PFSK-1 (cell line): ENCODE measurements around the gene IL17B.

ENCODE experiments used
- FOXP2 ChIP-seq: optimal IDR thresholded peaks from 2 replicates; pipeline ENCODE3; 2011; ENCODE audit warnings: borderline replicate concordance, control low read depth, inconsistent platforms; ENCODE audit not compliant: insufficient read depth; ENCODE audit errors: extremely low read length, extremely low read depth
- POLR2AphosphoS5 ChIP-seq: IDR thresholded peaks from 2 replicates; pipeline ENCODE4 v1.6.1; 2012; ENCODE audit warnings: low read depth, mild to moderate bottlenecking, control low read depth, low read length, moderate library complexity
- SIN3A ChIP-seq: IDR thresholded peaks from 2 replicates; pipeline ENCODE4 v1.6.1; 2012; ENCODE audit warnings: mild to moderate bottlenecking, low read length, moderate library complexity, borderline replicate concordance; ENCODE audit not compliant: insufficient read depth
- TAF1 ChIP-seq: IDR thresholded peaks from 2 replicates; pipeline ENCODE4 v1.6.1; 2012; ENCODE audit warnings: low read length, control low read depth, borderline replicate concordance; ENCODE audit not compliant: insufficient read depth
- TF ChIP-seq, protein P1 (sequence below), 2 experiments: IDR thresholded peaks; 2 replicates each; pipeline versions ENCODE4 v1.6.1 to v1.8.0; 2011 to 2012; ENCODE audit warnings: low read depth in 2 of 2, low read length in 2 of 2, control low read depth in 1 of 2, inconsistent platforms in 1 of 2, mild to moderate bottlenecking in 1 of 2, moderate library complexity in 1 of 2; ENCODE audit not compliant: insufficient read depth in 1 of 2

Gene IL17B

DNA sequence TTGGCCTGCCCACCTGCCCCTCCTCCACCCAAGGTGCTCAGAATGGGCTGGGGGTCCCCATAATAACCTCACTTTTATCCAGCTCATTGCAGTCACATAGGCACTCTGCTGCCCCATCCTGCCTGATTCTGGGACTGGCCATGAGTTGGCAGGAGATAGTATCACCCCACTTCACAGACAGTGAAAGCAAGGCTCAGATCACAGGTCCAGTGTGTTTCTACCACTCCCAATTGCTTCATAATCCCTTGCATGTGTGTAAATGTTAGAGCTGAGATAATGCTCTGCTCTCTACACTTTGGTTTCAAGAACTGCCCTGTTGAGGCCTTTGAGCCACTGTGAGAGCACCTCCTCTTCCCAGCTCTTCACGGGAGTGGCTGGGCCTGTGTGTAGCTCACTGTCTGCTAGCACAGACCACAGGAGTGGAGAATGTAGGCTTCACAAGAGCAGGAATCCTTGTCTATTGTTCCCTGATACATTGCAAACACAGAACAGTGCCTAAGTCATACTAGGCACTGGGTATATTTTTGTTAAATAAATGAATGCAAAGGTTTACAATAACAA lies 12.8 kb downstream of the IL17B start:
- no peak for TF ChIP-seq TAF1
- TF ChIP-seq FOXP2, result no peak
- TF ChIP-seq POLR2AphosphoS5, result no peak
- TF ChIP-seq, protein P1, sequence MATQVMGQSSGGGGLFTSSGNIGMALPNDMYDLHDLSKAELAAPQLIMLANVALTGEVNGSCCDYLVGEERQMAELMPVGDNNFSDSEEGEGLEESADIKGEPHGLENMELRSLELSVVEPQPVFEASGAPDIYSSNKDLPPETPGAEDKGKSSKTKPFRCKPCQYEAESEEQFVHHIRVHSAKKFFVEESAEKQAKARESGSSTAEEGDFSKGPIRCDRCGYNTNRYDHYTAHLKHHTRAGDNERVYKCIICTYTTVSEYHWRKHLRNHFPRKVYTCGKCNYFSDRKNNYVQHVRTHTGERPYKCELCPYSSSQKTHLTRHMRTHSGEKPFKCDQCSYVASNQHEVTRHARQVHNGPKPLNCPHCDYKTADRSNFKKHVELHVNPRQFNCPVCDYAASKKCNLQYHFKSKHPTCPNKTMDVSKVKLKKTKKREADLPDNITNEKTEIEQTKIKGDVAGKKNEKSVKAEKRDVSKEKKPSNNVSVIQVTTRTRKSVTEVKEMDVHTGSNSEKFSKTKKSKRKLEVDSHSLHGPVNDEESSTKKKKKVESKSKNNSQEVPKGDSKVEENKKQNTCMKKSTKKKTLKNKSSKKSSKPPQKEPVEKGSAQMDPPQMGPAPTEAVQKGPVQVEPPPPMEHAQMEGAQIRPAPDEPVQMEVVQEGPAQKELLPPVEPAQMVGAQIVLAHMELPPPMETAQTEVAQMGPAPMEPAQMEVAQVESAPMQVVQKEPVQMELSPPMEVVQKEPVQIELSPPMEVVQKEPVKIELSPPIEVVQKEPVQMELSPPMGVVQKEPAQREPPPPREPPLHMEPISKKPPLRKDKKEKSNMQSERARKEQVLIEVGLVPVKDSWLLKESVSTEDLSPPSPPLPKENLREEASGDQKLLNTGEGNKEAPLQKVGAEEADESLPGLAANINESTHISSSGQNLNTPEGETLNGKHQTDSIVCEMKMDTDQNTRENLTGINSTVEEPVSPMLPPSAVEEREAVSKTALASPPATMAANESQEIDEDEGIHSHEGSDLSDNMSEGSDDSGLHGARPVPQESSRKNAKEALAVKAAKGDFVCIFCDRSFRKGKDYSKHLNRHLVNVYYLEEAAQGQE (IDR thresholded peaks at IDR 0.05; ENCODE audit: insufficient read depth in 1 of 2, low read depth in 2 of 2, low read length in 2 of 2), result no peak
- TF ChIP-seq SIN3A, result no peak

- TF ChIP-seq, protein P1 (IDR thresholded peaks at IDR 0.05; ENCODE audit: insufficient read depth in 1 of 2, low read depth in 2 of 2, low read length in 2 of 2), result no peak
- no peak for TF ChIP-seq SIN3A
- TF ChIP-seq POLR2AphosphoS5, result no peak
- no peak for TF ChIP-seq TAF1
- TF ChIP-seq FOXP2, result no peak
Observed at GRCh38 chr5:149365418-149365817, 13.7 kb downstream of the IL17B start.

- TF ChIP-seq POLR2AphosphoS5, result no peak
- TF ChIP-seq SIN3A, result no peak
- TF ChIP-seq, protein P1 (IDR thresholded peaks at IDR 0.05; ENCODE audit: insufficient read depth in 1 of 2, low read depth in 2 of 2, low read length in 2 of 2), result no peak
- no peak for TF ChIP-seq TAF1
- TF ChIP-seq FOXP2, result no peak
Observed at GRCh38 chr5:149364719-149365118, 14.4 kb downstream of the IL17B start.

GRCh38 chr5:149363936-149364335 lies 15.2 kb downstream of the IL17B start:
- TF ChIP-seq FOXP2 (no peak), POLR2AphosphoS5 (no peak), SIN3A (no peak)
- TF ChIP-seq, protein P1 (IDR thresholded peaks at IDR 0.05; ENCODE audit: insufficient read depth in 1 of 2, low read depth in 2 of 2, low read length in 2 of 2), result no peak

GRCh38 chr5:149363358-149363757 lies 15.7 kb downstream of the IL17B start:
- no peak for TF ChIP-seq POLR2AphosphoS5
- no peak for TF ChIP-seq FOXP2
- no peak for TF ChIP-seq TAF1
- TF ChIP-seq, protein P1 (IDR thresholded peaks at IDR 0.05; ENCODE audit: insufficient read depth in 1 of 2, low read depth in 2 of 2, low read length in 2 of 2), result no peak
- TF ChIP-seq SIN3A, result no peak
